ENCODE data around the gene DRD3. TPM values are rescaled to one million over a fixed set of nuclear protein-coding genes. Genes with fewer than 3 reads are reported as not detected.

Gene DRD3
- total RNA-seq, 1 experiment from 2014 or later, result not detected

GRCh38 chr3:114122027-114122709, 56.7 kb downstream of the DRD3 start:
- H3K4ac ChIP-seq (ENCODE audit: low read depth, low read length), result no peak overlapping the region
- H2BK20ac ChIP-seq (ENCODE audit: low read depth, low read length, poor library complexity, severe bottlenecking), result no peak overlapping the region
- no peak for TF ChIP-seq CTCF (conservative IDR thresholded peaks at IDR 0.05)
- no peak overlapping the region for H4K8ac ChIP-seq (replicated peaks; ENCODE audit: insufficient read length, low read depth, low read length)
- no peak overlapping the region for H2BK15ac ChIP-seq (ENCODE audit: low read depth, low read length)
- Mint-ChIP-seq H3K27ac (no peak overlapping the region), H3K4me1 (peaks cover 10 to 12% of the 10 kb centered on the region in 2 experiments), H3K9me3 (no peaks in the 10 kb centered on the region), H3K27me3 (ENCODE audit: low read depth) (no peaks in the 10 kb centered on the region; the same call in 1 of the 2 replicates), H3K4me3 (no peak overlapping the region), H3K36me3 (ENCODE audit: insufficient read depth in 1 of 3, low read depth in 3 of 3) (no peaks in the 10 kb centered on the region)
- no peak overlapping the region for H3K9ac ChIP-seq (ENCODE audit: extremely low read depth, insufficient read length, low read length)
- H2AK5ac ChIP-seq (ENCODE audit: insufficient read length, low read length), result no peak overlapping the region
- H4K20me1 ChIP-seq (ENCODE audit: control insufficient read depth, insufficient read depth, insufficient read length), result no peaks in the 10 kb centered on the region
- H3K23me2 ChIP-seq (ENCODE audit: insufficient read length, low read depth, low read length, poor library complexity, severe bottlenecking), result no peaks in the 10 kb centered on the region
- no peak overlapping the region for H3K27ac ChIP-seq (ENCODE audit: insufficient read length, low read depth, low read length)
- no peak overlapping the region for H3K4me2 ChIP-seq (ENCODE audit: insufficient read depth, insufficient read length, low read length)
- H3K23ac ChIP-seq (ENCODE audit: insufficient read length, low read depth, low read length), result no peak overlapping the region
- H3K79me1 ChIP-seq (ENCODE audit: insufficient read depth, low read depth, low read length, poor library complexity, severe bottlenecking), result no peaks in the 10 kb centered on the region
- DNase-seq, result no peak
- no peak overlapping the region for H3T11ph ChIP-seq (ENCODE audit: low read length)
- H3K9me3 ChIP-seq (ENCODE audit: control insufficient read depth, low read depth, low read length), result no peaks in the 10 kb centered on the region
- H2BK5ac ChIP-seq (ENCODE audit: insufficient read length, low read length), result no peak overlapping the region
- no peak overlapping the region for H3K56ac ChIP-seq (ENCODE audit: insufficient read length, low read depth, low read length)
- no peak overlapping the region for H4K5ac ChIP-seq (ENCODE audit: insufficient read length, low read depth, low read length)
- no peak overlapping the region for H2AFZ ChIP-seq (ENCODE audit: low read length)
- H3K18ac ChIP-seq (ENCODE audit: insufficient read length, low read depth, low read length), result no peak overlapping the region
- H3K79me2 ChIP-seq (ENCODE audit: insufficient read depth, low read length), result no peaks in the 10 kb centered on the region
- WGBS (ENCODE audit: extremely low coverage, insufficient read length, low lambda C conversion rate), result no CpG with 5 or more reads among the region's 4 CpGs
- H4K91ac ChIP-seq (ENCODE audit: insufficient read length, low read depth, low read length), result no peak overlapping the region
- H3K4me1 ChIP-seq (ENCODE audit: insufficient read depth, low read length), result no peaks in the 10 kb centered on the region
- no peak overlapping the region for H3K14ac ChIP-seq (ENCODE audit: insufficient read depth, low read length)
- no peak overlapping the region for H2BK12ac ChIP-seq (ENCODE audit: insufficient read length, low read depth, low read length)
- H3K27me3 ChIP-seq (ENCODE audit: insufficient read depth, low read length), result no peaks in the 10 kb centered on the region
- H2BK120ac ChIP-seq (ENCODE audit: low read depth, low read length, poor library complexity, severe bottlenecking), result no peak overlapping the region

Data from H9 (cell line).